B cell (primary cell): ENCODE data around the gene TBC1D14. TPM values are rescaled to one million over a fixed set of nuclear protein-coding genes. Genes with fewer than 3 reads are reported as not detected.
"Not testable (repeated sequence)": the region's sequence is repeated elsewhere in the genome, so short reads cannot be mapped to it uniquely, and the experiment has no call there.

ENCODE experiments used
- ATAC-seq: fragments of 200-7000 bp; cut with Tn5 transposase; one replicate; pipeline ENCODE4 v1.10.0; 2021; ENCODE audit warnings: low read depth, mild to moderate bottlenecking, moderate number of reproducible peaks, moderate library complexity
- CTCF ChIA-PET: fragments of 350-600 bp; sonication (Branson Sonifier 250); formaldehyde crosslinking; loops from one replicate; lab custom pipeline; 2021; ENCODE audit warnings: antibody characterized with exemption, inconsistent platforms; lab: Charles Lee
- POLR2A ChIA-PET: fragments of 350-600 bp; sonication (Branson Sonifier 250); formaldehyde crosslinking; loops from one replicate; lab custom pipeline; 2021; ENCODE audit warnings: antibody characterized with exemption; lab: Charles Lee
- DNase-seq: peaks from one replicate; pipeline ENCODE4 v3.0.0; 2013
- H2AFZ ChIP-seq: 2 replicates; pipeline ENCODE4 v1.6.1; 2012; ENCODE audit warnings: mild to moderate bottlenecking, low read depth, low read length; ENCODE audit not compliant: insufficient read depth, poor library complexity, severe bottlenecking
- H3K27ac ChIP-seq, 2 donors: 1 replicate in 1 of 2; 2 replicates in 1 of 2; pipeline ENCODE4 v1.5.1; 2012 to 2013; ENCODE audit warnings: low read length in 2 of 2, mild to moderate bottlenecking in 2 of 2, moderate library complexity in 1 of 2
- H3K27me3 ChIP-seq, 4 experiments: fragments of 200-600 bp in 1 of 4; sonication (generic) in 1 of 4; replicated peaks in 1 of 4; 1 replicate in 2 of 4; 2 replicates in 2 of 4; pipeline versions ENCODE4 v1.6.1 to v1.7.0; 2013 to 2016; ENCODE audit warnings: low read length in 3 of 4, mild to moderate bottlenecking in 2 of 4, mixed read lengths in 1 of 4, moderate library complexity in 1 of 4; ENCODE audit not compliant: insufficient read depth in 4 of 4, control insufficient read depth in 3 of 4; ENCODE audit errors: control extremely low read depth in 1 of 4
- H3K36me3 ChIP-seq, 2 experiments: replicated peaks in 1 of 2; 1 replicate in 1 of 2; 2 replicates in 1 of 2; pipeline versions ENCODE4 v1.6.1 to v1.7.1; 2013; ENCODE audit warnings: low read length in 1 of 2; ENCODE audit not compliant: insufficient read depth in 2 of 2, control insufficient read depth in 1 of 2; ENCODE audit errors: control extremely low read depth in 1 of 2, extremely low read depth in 1 of 2
- H3K4me1 ChIP-seq, 2 donors: fragments of 200-600 bp in 1 of 2; sonication (generic) in 1 of 2; 1 replicate in 1 of 2; 2 replicates in 1 of 2; pipeline versions ENCODE4 v1.5.1 to v1.6.1; 2013 to 2017; ENCODE audit warnings: low read length in 2 of 2; ENCODE audit not compliant: control insufficient read depth in 2 of 2, insufficient read depth in 2 of 2
- H3K4me2 ChIP-seq: replicated peaks from 2 replicates; pipeline ENCODE3; 2012; ENCODE audit warnings: mild to moderate bottlenecking, low read depth, low read length; ENCODE audit not compliant: poor library complexity, severe bottlenecking
- H3K4me3 ChIP-seq, 5 experiments: fragments of 200-600 bp in 1 of 5; sonication (generic) in 1 of 5; 1 replicate in 3 of 5; 2 replicates in 2 of 5; pipeline versions ENCODE4 v1.5.1 to v1.7.0; 2011 to 2016; ENCODE audit warnings: low read length in 4 of 5, mild to moderate bottlenecking in 4 of 5, low read depth in 2 of 5, control low read depth in 1 of 5, moderate library complexity in 1 of 5; ENCODE audit not compliant: insufficient read depth in 1 of 5; ENCODE audit errors: control extremely low read depth in 1 of 5, extremely low read depth in 1 of 5
- H3K79me2 ChIP-seq: fragments of 200-600 bp; sonication (generic); one replicate; pipeline ENCODE4 v1.6.0; 2016; ENCODE audit warnings: low read length; ENCODE audit not compliant: control insufficient read depth, insufficient read depth
- H3K9ac ChIP-seq: fragments of 200-600 bp; sonication (generic); 2 replicates; pipeline ENCODE4 v1.6.1; 2017; ENCODE audit warnings: mild to moderate bottlenecking, low read length, moderate library complexity
- H3K9me3 ChIP-seq, 3 donors: one replicate each; pipeline versions ENCODE4 v1.6.1 to v1.7.1; 2013; ENCODE audit warnings: low read length in 2 of 3; ENCODE audit not compliant: control insufficient read depth in 2 of 3, insufficient read depth in 1 of 3; ENCODE audit errors: control extremely low read depth in 1 of 3
- H4K20me1 ChIP-seq: 2 replicates; pipeline ENCODE4 v1.6.0; 2012; ENCODE audit warnings: mild to moderate bottlenecking, low read length; ENCODE audit not compliant: insufficient read depth, control insufficient read depth, poor library complexity, severe bottlenecking
- H3K27ac Mint-ChIP-seq: one replicate; pipeline ENCODE4 v1.8.0; 2021; ENCODE audit warnings: mixed read lengths
- H3K27me3 Mint-ChIP-seq: one replicate; pipeline ENCODE4 v1.8.0; 2021; ENCODE audit warnings: mixed read lengths
- H3K4me1 Mint-ChIP-seq: one replicate; pipeline ENCODE4 v1.8.0; 2021; ENCODE audit warnings: mixed read lengths
- H3K4me3 Mint-ChIP-seq: one replicate; pipeline ENCODE4 v1.8.0; 2021; ENCODE audit warnings: mixed read lengths
- H3K9me3 Mint-ChIP-seq: one replicate; pipeline ENCODE4 v1.8.0; 2022; ENCODE audit warnings: mixed read lengths; ENCODE audit not compliant: insufficient read depth
- WGBS: methylation state at CpG from one replicate; pipeline ENCODE4 v1.1.5; 2013; ENCODE audit warnings: missing lambda C conversion rate; ENCODE audit not compliant: insufficient coverage; 5-methylcytosine and 5-hydroxymethylcytosine counted together
- intact Hi-C: fragments of 100-400 bp; cut with micrococcal nuclease; formaldehyde crosslinking; loops from one replicate; pipeline ENCODE4 v1.10.0; 2022
- polyA plus RNA-seq: library from polyadenylated mRNA; depleted of rRNA; stranded (reverse); fragments of >200 nt; gene quantifications from 2 replicates; pipeline ENCODE4 v1.2.3, GENCODE V29; 2012
- total RNA-seq, 2 donors: library from RNA; stranded (reverse); fragments of 120-200 nt in 1 of 2; gene quantifications; 1 replicate in 1 of 2; 2 replicates in 1 of 2; pipeline versions ENCODE4 v1.2.3 to v1.2.4, GENCODE V29; 2013 to 2022

TBC1D14 gene
- total and polyA plus RNA-seq, 2 donors (not counting 1 experiment from before 2014, with no cell fraction given) = 21.9 to 42.0 TPM

- H3K4me1 ChIP-seq, H3K4me3 ChIP-seq, ATAC-seq, H3K9me3 Mint-ChIP-seq, H3K9ac ChIP-seq, H3K9me3 ChIP-seq, H3K36me3 ChIP-seq, POLR2A ChIA-PET, H2AFZ ChIP-seq, intact Hi-C loops, H3K4me2 ChIP-seq, H3K4me3 Mint-ChIP-seq, H3K27ac ChIP-seq, H3K27ac Mint-ChIP-seq, H4K20me1 ChIP-seq, H3K4me1 Mint-ChIP-seq, DNase-seq, H3K79me2 ChIP-seq: not testable (repeated sequence)
- H3K27me3 ChIP-seq = peaks cover 0 to 20% (median 11%) of the 10 kb centered on the region in 4 experiments
- peaks cover 43% of the 10 kb centered on the region for H3K27me3 Mint-ChIP-seq
- CTCF ChIA-PET = interaction anchor here (2.3 kb wide), 1 partner anchor 8 kb away, joined by 13 read pairs; no protein-coding TSS in a partner anchor
These were observed 169.9 kb downstream of the TBC1D14 start for GRCh38 chr4:7079483-7079882.

DNA sequence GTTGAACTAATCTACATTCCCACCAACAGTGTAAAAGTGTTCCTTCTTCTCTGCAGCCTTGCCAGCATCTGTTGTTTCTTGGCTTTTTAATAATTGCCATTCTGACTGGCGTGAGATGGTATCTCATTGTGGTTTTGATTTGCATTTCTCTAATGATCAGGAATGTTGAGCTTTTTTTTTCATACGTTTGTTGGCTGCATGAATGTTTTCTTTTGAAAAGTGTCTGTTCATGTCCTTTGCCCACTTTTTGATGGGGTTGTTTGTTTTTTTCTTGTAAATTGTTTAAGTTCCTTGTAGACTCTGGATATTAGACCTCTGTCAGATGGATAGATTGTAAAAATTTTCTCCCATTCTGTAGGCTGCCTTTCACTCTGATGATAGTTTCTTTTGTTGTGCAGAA lies 170.3 kb downstream of the TBC1D14 start:
- H3K9me3 ChIP-seq, H3K9me3 Mint-ChIP-seq, H3K36me3 ChIP-seq, DNase-seq, ATAC-seq, H3K9ac ChIP-seq, H3K4me2 ChIP-seq, H3K27ac ChIP-seq, intact Hi-C loops, H3K4me1 ChIP-seq, H3K4me1 Mint-ChIP-seq, H4K20me1 ChIP-seq, H3K27ac Mint-ChIP-seq, POLR2A ChIA-PET, H3K79me2 ChIP-seq, H2AFZ ChIP-seq, H3K4me3 Mint-ChIP-seq, H3K4me3 ChIP-seq: not testable (repeated sequence)
- 58% methylated on average over 2 of the region's 2 CpGs for WGBS
- CTCF ChIA-PET = interaction anchor here (0.6 to 2.3 kb wide), 2 partner anchors 9 to 360 kb away, joined by 3 to 13 read pairs; no protein-coding TSS in a partner anchor
- peaks cover 0 to 24% (median 14%) of the 10 kb centered on the region in 4 experiments for H3K27me3 ChIP-seq
- peaks cover 47% of the 10 kb centered on the region for H3K27me3 Mint-ChIP-seq

Other genes starting within 250 kb of the TBC1D14 start
- not detected in 2 replicates for gene S100P, start 215.9 kb upstream of the TBC1D14 start, total RNA-seq
- gene S100P, start 215.9 kb upstream of the TBC1D14 start, polyA plus RNA-seq = 0.07 TPM in 1 of 2 replicates, not detected in the other
- gene MRFAP1L1, start 200.0 kb upstream of the TBC1D14 start, total RNA-seq = 53.8 and 57.2 TPM in 2 replicates
- 12.5 and 16.8 TPM in 2 replicates for gene MRFAP1L1, start 200.0 kb upstream of the TBC1D14 start, polyA plus RNA-seq
- 25.3 and 26.3 TPM in 2 replicates for gene BLOC1S4, start 193.7 kb upstream of the TBC1D14 start, total RNA-seq
- 29.2 and 35.5 TPM in 2 replicates for gene BLOC1S4, start 193.7 kb upstream of the TBC1D14 start, polyA plus RNA-seq
- 20.8 and 22.3 TPM in 2 replicates for gene KIAA0232, start 127.1 kb upstream of the TBC1D14 start, total RNA-seq
- 2.9 and 3.2 TPM in 2 replicates for gene KIAA0232, start 127.1 kb upstream of the TBC1D14 start, polyA plus RNA-seq
- gene TADA2B, start 133.5 kb downstream of the TBC1D14 start, total RNA-seq = 38.5 and 41.5 TPM in 2 replicates
- 13.6 and 13.9 TPM in 2 replicates for gene TADA2B, start 133.5 kb downstream of the TBC1D14 start, polyA plus RNA-seq
- gene GRPEL1, start 158.2 kb downstream of the TBC1D14 start, total RNA-seq = 19.6 and 26.0 TPM in 2 replicates
- 15.0 and 16.3 TPM in 2 replicates for gene GRPEL1, start 158.2 kb downstream of the TBC1D14 start, polyA plus RNA-seq